ENCODE results near the gene TRAPPC10. TPM values are rescaled to one million over a fixed set of nuclear protein-coding genes. Genes with fewer than 3 reads are reported as not detected.

TRAPPC10 gene
- total and polyA plus RNA-seq, 2 of the 8 experiments (the other 6 are each of a cell fraction or from before 2014, with no cell fraction given): 18.5 to 29.8 TPM

GRCh38 chr21:43988016-43988415 lies 24.1 kb upstream of the TRAPPC10 start (continued):
- TF ChIP-seq KDM4A (IDR thresholded peaks at IDR 0.05; ENCODE audit: low read depth, low read length, severe bottlenecking) (no peak), SIRT6 (IDR thresholded peaks at IDR 0.05; ENCODE audit: low read length) (no peak)
